Measurements from ENCODE around the gene PTPRE.

- TF ChIP-seq CTCF (IDR thresholded peaks at IDR 0.05; ENCODE audit: low read depth, low read length, missing input control) (no peak), RAD21 (IDR thresholded peaks at IDR 0.05) (no peak), REST (IDR thresholded peaks at IDR 0.05) (no peak), JUND (IDR thresholded peaks at IDR 0.05) (no peak), HNF4A (conservative IDR thresholded peaks at IDR 0.05) (no peak), RXRA (IDR thresholded peaks at IDR 0.05) (no peak), ATF3 (IDR thresholded peaks at IDR 0.05) (no peak), ZBTB33 (IDR thresholded peaks at IDR 0.05) (no peak), TAF1 (conservative IDR thresholded peaks at IDR 0.05) (no peak), GABPA (IDR thresholded peaks at IDR 0.05 in 1 of 2, conservative IDR thresholded peaks at IDR 0.05 in 1 of 2) (no peak), MAX (IDR thresholded peaks at IDR 0.05) (no peak)
Measured at GRCh38 chr10:128013626-128014025, 106.7 kb downstream of the PTPRE start.

Measured in liver (tissue), 3 donors.